PC-9 (cell line): ENCODE results near the gene PAXX. TPM values are rescaled to one million over a fixed set of nuclear protein-coding genes. Genes with fewer than 3 reads are reported as not detected.

Experiments used
- BruUV-seq: library from RNA; stranded (reverse); fragments of 400-500 nt; replicated peaks from 2 replicates; lab custom pipeline; 2021; lab: Mats Ljungman, UMichigan
- CTCF ChIA-PET: fragments of 300-600 bp; sonication (Branson Sonifier 250); formaldehyde crosslinking; loops from one replicate; lab custom pipeline; 2022; ENCODE audit warnings: antibody characterized with exemption; lab: Charles Lee
- POLR2A ChIA-PET: fragments of 300-600 bp; sonication (Branson Sonifier 250); formaldehyde crosslinking; loops from one replicate; lab custom pipeline; 2022; ENCODE audit warnings: antibody characterized with exemption; ENCODE audit not compliant: unreplicated experiment; lab: Charles Lee
- DNase-seq, 2 experiments: peaks; one replicate each; pipeline versions ENCODE4 v3.0.0 to v3.0.0-alpha.2; 2015 to 2022; ENCODE audit warnings: mixed read lengths in 1 of 2
- H2AFZ ChIP-seq: fragments of 200-600 bp; sonication (generic); 2 replicates; pipeline ENCODE4 v1.8.1; 2017; ENCODE audit warnings: antibody characterized with exemption
- H3F3A ChIP-seq: fragments of 200-600 bp; sonication (generic); 2 replicates; pipeline ENCODE4 v1.8.1; 2017; ENCODE audit warnings: antibody characterized with exemption, mild to moderate bottlenecking, low read depth; ENCODE audit not compliant: insufficient read depth
- H3K27ac ChIP-seq: fragments of 200-600 bp; sonication (generic); 2 replicates; pipeline ENCODE4 v1.6.1; 2016; ENCODE audit warnings: mixed run types
- H3K27me3 ChIP-seq: fragments of 200-600 bp; sonication (generic); 2 replicates; pipeline ENCODE4 v1.6.1; 2016; ENCODE audit warnings: low read depth, mixed run types; ENCODE audit not compliant: insufficient read depth
- H3K36me3 ChIP-seq: fragments of 200-600 bp; sonication (generic); 2 replicates; pipeline ENCODE4 v1.6.1; 2016; ENCODE audit warnings: low read depth, mixed run types
- H3K4me1 ChIP-seq: fragments of 200-600 bp; sonication (generic); replicated peaks from 2 replicates; pipeline ENCODE4 v1.6.1; 2016; ENCODE audit warnings: mixed run types; ENCODE audit not compliant: insufficient read depth
- H3K4me2 ChIP-seq: fragments of 200-600 bp; sonication (generic); 2 replicates; pipeline ENCODE4 v1.6.1; 2017; ENCODE audit warnings: mixed run types
- H3K4me3 ChIP-seq: fragments of 200-600 bp; sonication (generic); 2 replicates; pipeline ENCODE4 v1.6.1; 2016; ENCODE audit warnings: mixed run types
- H3K79me2 ChIP-seq: fragments of 200-600 bp; sonication (generic); 2 replicates; pipeline ENCODE4 v1.6.1; 2017; ENCODE audit warnings: low read depth, mixed run types
- H3K9me2 ChIP-seq: fragments of 200-600 bp; sonication (generic); 2 replicates; pipeline ENCODE4 v1.8.1; 2017; ENCODE audit warnings: mild to moderate bottlenecking; ENCODE audit not compliant: insufficient read depth
- H3K9me3 ChIP-seq: fragments of 200-600 bp; sonication (generic); 2 replicates; pipeline ENCODE4 v1.8.1; 2016; ENCODE audit warnings: low read depth; ENCODE audit not compliant: insufficient read depth
- H4K20me1 ChIP-seq: fragments of 200-600 bp; sonication (generic); 2 replicates; pipeline ENCODE4 v1.8.1; 2017; ENCODE audit not compliant: insufficient read depth
- EZH2 ChIP-seq: fragments of 200-600 bp; sonication (generic); IDR thresholded peaks from 2 replicates; pipeline ENCODE4 v1.8.0; 2017; ENCODE audit warnings: antibody characterized with exemption, low read depth
- intact Hi-C: fragments of 100-400 bp; cut with micrococcal nuclease; formaldehyde crosslinking; loops from one replicate; pipeline ENCODE4 v1.10.0; 2022; ENCODE audit not compliant: unreplicated experiment
- total RNA-seq: library from RNA; stranded (reverse); gene quantifications from 2 replicates; pipeline ENCODE4 v1.2.3, GENCODE V29; 2021
- TF ChIP-seq, protein P1 (sequence below): fragments of 200-600 bp; sonication (generic); conservative IDR thresholded peaks from 2 replicates; pipeline ENCODE4 v1.6.1; 2017; ENCODE audit warnings: mixed run types, antibody characterized with exemption, mild to moderate bottlenecking, moderate library complexity

The PAXX gene
- total RNA-seq, 1 experiment from 2014 or later: 54.9 TPM

- TF ChIP-seq EZH2: no peak
- TF ChIP-seq, protein P1, sequence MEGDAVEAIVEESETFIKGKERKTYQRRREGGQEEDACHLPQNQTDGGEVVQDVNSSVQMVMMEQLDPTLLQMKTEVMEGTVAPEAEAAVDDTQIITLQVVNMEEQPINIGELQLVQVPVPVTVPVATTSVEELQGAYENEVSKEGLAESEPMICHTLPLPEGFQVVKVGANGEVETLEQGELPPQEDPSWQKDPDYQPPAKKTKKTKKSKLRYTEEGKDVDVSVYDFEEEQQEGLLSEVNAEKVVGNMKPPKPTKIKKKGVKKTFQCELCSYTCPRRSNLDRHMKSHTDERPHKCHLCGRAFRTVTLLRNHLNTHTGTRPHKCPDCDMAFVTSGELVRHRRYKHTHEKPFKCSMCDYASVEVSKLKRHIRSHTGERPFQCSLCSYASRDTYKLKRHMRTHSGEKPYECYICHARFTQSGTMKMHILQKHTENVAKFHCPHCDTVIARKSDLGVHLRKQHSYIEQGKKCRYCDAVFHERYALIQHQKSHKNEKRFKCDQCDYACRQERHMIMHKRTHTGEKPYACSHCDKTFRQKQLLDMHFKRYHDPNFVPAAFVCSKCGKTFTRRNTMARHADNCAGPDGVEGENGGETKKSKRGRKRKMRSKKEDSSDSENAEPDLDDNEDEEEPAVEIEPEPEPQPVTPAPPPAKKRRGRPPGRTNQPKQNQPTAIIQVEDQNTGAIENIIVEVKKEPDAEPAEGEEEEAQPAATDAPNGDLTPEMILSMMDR: no peak
- POLR2A ChIA-PET: no interaction called here
These were observed 30.8 kb upstream of the PAXX start for GRCh38 chr9:136961279-136962065.

GRCh38 chr9:136962163-136962562, 30.1 kb upstream of the PAXX start:
- TF ChIP-seq, protein P1: no peak
- no peak for TF ChIP-seq EZH2
- H3K4me3 ChIP-seq: no peak overlapping the region
- H3K4me1 ChIP-seq: peaks cover 10% of the 10 kb centered on the region
- no peaks in the 10 kb centered on the region for H4K20me1 ChIP-seq
- intact Hi-C loops: no loop called here
- no peak for DNase-seq
- no peaks in the 10 kb centered on the region for H3K27me3 ChIP-seq
- H3K36me3 ChIP-seq: no peaks in the 10 kb centered on the region
- ChIA-PET POLR2A (interaction anchor here (0.5 to 0.9 kb wide), 2 partner anchors 8 to 115 kb away, joined by 6 read pairs; no protein-coding TSS in a partner anchor), CTCF (no interaction called here)
- H3K9me3 ChIP-seq: no peaks in the 10 kb centered on the region
- H3K4me2 ChIP-seq: no peak overlapping the region
- H3K27ac ChIP-seq: no peak overlapping the region
- peaks cover 8% of the 10 kb centered on the region; the same call in 1 of the 2 replicates for H3F3A ChIP-seq
- H3K79me2 ChIP-seq: no peaks in the 10 kb centered on the region
- no peaks in the 10 kb centered on the region for H3K9me2 ChIP-seq
- BruUV-seq: no TSS peak
- H2AFZ ChIP-seq: no peak overlapping the region

More at GRCh38 chr9:136961279-136962065, 30.8 kb upstream of the PAXX start:
- no peak for DNase-seq
- Histone ChIP-seq H3K4me1 (peaks cover 10% of the 10 kb centered on the region), H3K27ac (no peak overlapping the region), H3F3A (peaks cover 8% of the 10 kb centered on the region; the same call in 1 of the 2 replicates), H3K9me2 (no peaks in the 10 kb centered on the region), H4K20me1 (no peaks in the 10 kb centered on the region), H3K36me3 (no peaks in the 10 kb centered on the region), H2AFZ (no peak overlapping the region), H3K4me2 (no peak overlapping the region), H3K9me3 (no peaks in the 10 kb centered on the region), H3K27me3 (no peaks in the 10 kb centered on the region), H3K4me3 (no peak overlapping the region), H3K79me2 (no peaks in the 10 kb centered on the region)
- no TSS peak for BruUV-seq
- intact Hi-C loops: no loop called here
- CTCF ChIA-PET: no interaction called here

GRCh38 chr9:136962701-136963248, 29.4 kb upstream of the PAXX start:
- no peak overlapping the region for H3K4me2 ChIP-seq
- POLR2A ChIA-PET: interaction anchor here (0.5 to 0.9 kb wide), 2 partner anchors 9 to 116 kb away, joined by 6 read pairs; no protein-coding TSS in a partner anchor
- TF ChIP-seq, protein P1: no peak
- no peak for TF ChIP-seq EZH2
- no peaks in the 10 kb centered on the region for H3K9me3 ChIP-seq
- intact Hi-C loops: no loop called here
- H3K27me3 ChIP-seq: no peaks in the 10 kb centered on the region
- DNase-seq: no peak
- H3K4me1 ChIP-seq: peaks cover 10% of the 10 kb centered on the region
- no peak overlapping the region for H3K27ac ChIP-seq
- H3K4me3 ChIP-seq: no peak overlapping the region
- no peaks in the 10 kb centered on the region for H3K9me2 ChIP-seq
- BruUV-seq: no TSS peak
- peaks cover 8% of the 10 kb centered on the region; the same call in 1 of the 2 replicates for H3F3A ChIP-seq
- no peak overlapping the region for H2AFZ ChIP-seq
- no peaks in the 10 kb centered on the region for H4K20me1 ChIP-seq
- H3K79me2 ChIP-seq: no peaks in the 10 kb centered on the region
- CTCF ChIA-PET: interaction anchor here (0.5 kb wide), 1 partner anchor 58 kb away, joined by 3 read pairs; no protein-coding TSS in a partner anchor
- no peaks in the 10 kb centered on the region for H3K36me3 ChIP-seq
